GM12873 (cell line): Measurements from ENCODE around the gene NCOA3.

Experiments
- TF ChIP-seq, protein P1 (sequence below): IDR thresholded peaks from 2 replicates; pipeline ENCODE4 v1.5.1; 2012; ENCODE audit warnings: low read depth, mild to moderate bottlenecking, moderate library complexity, low read length, control low read depth; ENCODE audit not compliant: insufficient read depth; ENCODE audit errors: missing control alignments

The NCOA3 gene

DNA sequence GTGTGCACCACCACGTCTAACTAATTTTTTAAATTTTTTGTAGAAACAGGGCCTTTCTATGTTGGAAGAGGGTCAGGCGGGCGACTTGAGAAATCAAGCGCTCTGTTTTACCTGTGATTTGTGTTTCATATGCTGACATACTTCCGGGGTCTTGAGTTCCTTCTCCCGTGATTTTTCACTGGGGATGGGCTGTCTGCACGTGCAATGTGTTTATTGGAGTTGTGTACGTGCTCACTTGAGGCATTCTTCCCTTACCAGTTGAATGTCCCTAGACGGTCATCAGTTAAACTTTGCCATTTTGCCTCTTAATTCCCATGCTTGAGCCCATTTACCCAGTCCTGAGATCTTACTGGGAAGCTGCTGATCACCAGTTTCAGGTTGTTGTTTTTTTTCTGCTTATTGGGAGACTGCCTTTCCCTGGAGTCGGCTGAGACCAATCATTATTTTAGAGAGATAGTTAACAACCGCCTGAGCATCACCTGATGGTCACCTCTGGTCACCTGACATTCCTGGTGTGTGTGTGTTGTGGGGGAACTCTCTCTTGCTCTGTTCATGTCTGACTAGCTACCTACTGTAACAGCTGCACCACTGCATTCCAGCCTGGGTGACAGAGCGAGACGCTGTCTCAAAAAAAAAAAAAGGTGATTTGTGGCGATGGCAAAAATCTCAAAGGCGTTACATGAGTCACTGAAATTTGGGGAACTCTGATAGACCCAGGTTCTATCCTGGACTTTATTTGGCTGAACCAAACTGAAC lies 34.8 kb upstream of the NCOA3 start:
- TF ChIP-seq, protein P1, sequence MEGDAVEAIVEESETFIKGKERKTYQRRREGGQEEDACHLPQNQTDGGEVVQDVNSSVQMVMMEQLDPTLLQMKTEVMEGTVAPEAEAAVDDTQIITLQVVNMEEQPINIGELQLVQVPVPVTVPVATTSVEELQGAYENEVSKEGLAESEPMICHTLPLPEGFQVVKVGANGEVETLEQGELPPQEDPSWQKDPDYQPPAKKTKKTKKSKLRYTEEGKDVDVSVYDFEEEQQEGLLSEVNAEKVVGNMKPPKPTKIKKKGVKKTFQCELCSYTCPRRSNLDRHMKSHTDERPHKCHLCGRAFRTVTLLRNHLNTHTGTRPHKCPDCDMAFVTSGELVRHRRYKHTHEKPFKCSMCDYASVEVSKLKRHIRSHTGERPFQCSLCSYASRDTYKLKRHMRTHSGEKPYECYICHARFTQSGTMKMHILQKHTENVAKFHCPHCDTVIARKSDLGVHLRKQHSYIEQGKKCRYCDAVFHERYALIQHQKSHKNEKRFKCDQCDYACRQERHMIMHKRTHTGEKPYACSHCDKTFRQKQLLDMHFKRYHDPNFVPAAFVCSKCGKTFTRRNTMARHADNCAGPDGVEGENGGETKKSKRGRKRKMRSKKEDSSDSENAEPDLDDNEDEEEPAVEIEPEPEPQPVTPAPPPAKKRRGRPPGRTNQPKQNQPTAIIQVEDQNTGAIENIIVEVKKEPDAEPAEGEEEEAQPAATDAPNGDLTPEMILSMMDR, result no peak

DNA sequence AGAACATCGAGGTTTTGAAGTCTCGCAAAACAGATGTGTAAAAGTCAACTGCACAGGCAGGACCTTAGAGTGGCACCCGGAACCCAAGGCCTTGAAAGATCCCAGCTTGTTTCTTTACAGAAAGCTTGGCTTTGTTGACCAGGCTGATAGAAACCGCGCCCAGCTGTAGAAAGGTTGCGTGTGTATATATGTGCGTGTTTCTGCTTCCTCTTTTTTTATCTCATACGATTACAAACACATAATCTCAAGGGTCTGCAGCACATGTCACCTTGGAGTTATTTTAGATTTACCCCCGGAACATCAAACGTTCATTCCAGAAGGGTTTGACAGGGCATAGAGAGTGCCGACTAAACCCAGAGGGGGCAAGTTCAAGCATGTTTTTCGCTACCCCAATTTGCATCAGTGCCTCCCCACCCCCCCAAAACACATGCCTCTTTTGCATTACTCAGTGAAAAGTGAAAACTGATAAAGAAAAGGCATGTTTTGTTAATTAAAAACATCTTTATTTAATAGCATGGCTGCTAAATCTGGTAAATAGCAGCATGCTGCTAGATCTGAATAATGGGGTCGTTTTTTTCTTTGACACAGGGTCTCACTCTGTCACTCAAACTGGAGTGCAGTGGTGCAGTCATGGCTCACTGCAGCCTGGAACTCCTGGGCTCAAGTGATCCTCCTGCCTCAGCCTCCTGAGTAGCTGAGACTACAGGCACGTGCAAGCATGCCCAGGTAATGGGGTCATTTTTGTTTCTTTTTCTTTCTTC lies 33.2 kb upstream of the NCOA3 start:
- TF ChIP-seq, protein P1, result no peak

DNA sequence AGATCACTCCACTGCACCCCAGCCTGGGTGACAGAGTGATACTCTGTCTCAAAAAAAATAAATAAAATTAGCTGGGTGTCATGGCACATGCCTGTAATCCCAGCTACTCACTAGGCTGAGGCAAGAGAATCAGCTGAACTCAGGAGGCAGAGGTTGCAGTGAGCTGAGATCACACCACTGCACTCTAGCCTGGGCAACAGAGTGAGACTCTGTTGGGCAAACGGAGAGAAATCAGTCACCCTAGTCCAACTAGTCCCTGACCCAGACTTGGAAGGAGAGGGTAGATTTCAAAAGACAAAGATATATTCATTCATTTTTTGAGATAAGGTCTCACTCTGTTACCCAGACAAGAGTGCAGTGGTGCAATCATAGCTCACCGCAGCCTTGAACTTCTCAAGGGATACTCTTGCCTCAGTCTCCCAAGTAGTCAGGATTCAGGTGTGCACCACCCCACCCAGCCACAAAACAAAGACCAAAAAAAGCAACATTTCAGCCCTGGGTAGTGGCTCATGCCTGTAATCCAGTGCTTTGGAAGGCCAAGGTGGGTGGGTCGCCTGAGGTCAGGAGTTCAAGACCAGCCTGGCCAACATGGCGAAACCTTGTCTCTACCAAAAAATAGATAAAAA lies 26.2 kb upstream of the NCOA3 start:
- TF ChIP-seq, protein P1, result no peak

DNA sequence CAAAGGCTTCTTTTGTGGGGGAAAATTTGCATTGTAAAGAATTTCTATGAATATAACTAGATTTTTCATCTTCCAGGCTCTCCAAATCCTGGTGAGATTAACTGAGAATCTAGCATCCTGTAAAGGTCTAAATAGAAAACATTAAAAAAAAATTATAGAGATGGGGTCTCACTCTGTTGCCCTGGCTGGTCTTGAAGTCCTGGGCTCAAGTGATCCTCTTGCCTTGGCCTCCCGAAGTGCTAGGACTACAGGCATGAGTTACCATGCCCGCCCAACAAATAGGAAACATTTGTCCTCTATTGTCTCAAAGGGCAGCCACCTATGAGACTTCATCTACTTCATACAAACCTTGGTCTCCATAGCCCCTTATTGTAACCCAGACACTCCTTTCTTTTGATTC lies 25.2 kb upstream of the NCOA3 start:
- TF ChIP-seq, protein P1, result no peak

DNA sequence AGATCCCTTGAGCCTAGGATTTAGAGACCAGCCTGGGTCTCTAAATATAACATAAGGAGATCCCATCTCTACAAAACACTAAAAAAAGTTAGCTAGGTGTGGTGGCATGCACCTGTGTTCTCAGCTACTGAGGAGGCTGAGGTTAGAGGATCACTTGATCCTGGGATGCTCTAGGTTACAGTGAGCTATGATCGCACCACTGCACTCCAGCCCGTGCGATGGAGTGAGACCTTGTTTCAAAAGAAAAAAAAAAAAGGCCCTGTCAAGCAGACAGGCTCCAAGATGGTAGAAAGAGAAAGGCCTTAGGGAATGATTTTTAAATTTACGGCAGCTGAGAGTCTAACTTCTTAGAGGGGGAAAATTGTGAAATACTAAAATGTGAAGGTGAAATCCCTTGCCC lies 22.6 kb upstream of the NCOA3 start:
- TF ChIP-seq, protein P1, result no peak

DNA sequence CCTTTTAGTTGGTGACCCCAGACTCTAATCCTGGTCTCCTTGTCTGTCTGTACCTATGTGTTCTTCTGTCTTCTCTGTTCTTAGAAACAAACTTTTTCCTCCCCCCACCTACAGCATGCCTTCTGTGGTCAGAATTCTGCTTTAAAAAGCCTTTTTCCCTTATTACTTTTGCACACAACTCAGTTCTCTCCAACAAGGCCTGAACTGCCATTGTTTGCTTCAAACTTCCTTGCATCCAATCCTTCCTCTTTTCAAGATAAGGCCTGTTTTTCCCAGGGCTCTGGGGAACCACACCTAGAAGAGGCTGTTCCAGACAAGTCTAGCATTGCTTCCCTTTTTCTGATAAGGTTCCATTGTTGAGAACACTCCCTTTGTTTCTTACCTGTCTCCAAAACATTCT lies 22.2 kb upstream of the NCOA3 start:
- TF ChIP-seq, protein P1, result no peak

DNA sequence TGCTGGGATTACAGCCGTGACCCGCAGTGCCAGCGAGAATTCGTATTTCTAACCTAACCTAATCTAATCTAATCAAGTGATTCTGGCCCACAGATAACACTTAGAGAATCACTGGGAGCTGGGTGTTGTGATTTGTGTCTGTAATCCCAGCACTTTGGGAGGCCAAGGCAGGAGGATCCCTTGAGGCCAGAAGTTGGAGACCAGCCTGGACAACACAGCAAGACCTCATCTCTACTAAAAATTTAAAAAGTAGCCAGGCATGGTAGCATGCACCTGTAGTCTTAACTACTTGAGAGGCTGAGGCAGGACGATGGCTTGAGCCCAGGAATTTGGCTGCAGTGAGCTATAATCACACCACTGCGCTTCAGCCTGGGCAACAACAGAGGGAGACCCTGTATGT lies 21.4 kb upstream of the NCOA3 start:
- TF ChIP-seq, protein P1, result no peak
